Lower leg skin (tissue), 3 donors: ENCODE results near the gene CABP7.

ENCODE experiments used
- CTCF ChIP-seq, 3 donors: fragments of 450-650 bp; IDR thresholded peaks; one replicate each; pipeline ENCODE4 v1.5.1; 2016; ENCODE audit warnings: antibody characterized with exemption in 3 of 3, mild to moderate bottlenecking in 3 of 3, moderate library complexity in 2 of 3
- POLR2A ChIP-seq, 2 donors: fragments of 450-650 bp; IDR thresholded peaks; one replicate each; pipeline ENCODE4 v1.6.1; 2016 to 2017; ENCODE audit warnings: antibody characterized with exemption in 2 of 2, mild to moderate bottlenecking in 1 of 2, moderate library complexity in 1 of 2

GRCh38 chr22:29674121-29674520 lies 45.7 kb upstream of the CABP7 start:
- TF ChIP-seq CTCF (IDR thresholded peaks at IDR 0.05) (no peak), POLR2A (IDR thresholded peaks at IDR 0.05) (no peak)
